A673 (cell line): ENCODE measurements around the gene SVIL.
"Not testable (repeated sequence)": the region's sequence is repeated elsewhere in the genome, so short reads cannot be mapped to it uniquely, and the experiment has no call there.

ENCODE experiments used
- CTCF ChIP-seq: fragments of 300-800, 200-600 bp; sonication (generic); conservative IDR thresholded peaks from 2 replicates; pipeline ENCODE4 v1.5.1; 2017; ENCODE audit warnings: low read depth, mild to moderate bottlenecking, antibody characterized with exemption, low read length, moderate library complexity, mixed read lengths
- EZH2 ChIP-seq: fragments of 200-600 bp; sonication (generic); IDR thresholded peaks from 2 replicates; pipeline ENCODE4 v1.6.1; 2017; ENCODE audit warnings: borderline replicate concordance, low read depth, mild to moderate bottlenecking, mixed read lengths, antibody characterized with exemption, low read length; ENCODE audit not compliant: poor library complexity, severe bottlenecking

- not testable (repeated sequence) for TF ChIP-seq EZH2, CTCF
These were observed 147.5 kb downstream of the SVIL start for GRCh38 chr10:29487032-29487883.
